Jurkat, Clone E6-1 (cell line): ENCODE results near the gene PNMA8A. TPM values are rescaled to one million over a fixed set of nuclear protein-coding genes. Genes with fewer than 3 reads are reported as not detected.
"Not testable (repeated sequence)": the region's sequence is repeated elsewhere in the genome, so short reads cannot be mapped to it uniquely, and the experiment has no call there.

ENCODE experiments used
- DNase-seq: peaks from one replicate; pipeline ENCODE4 v3.0.0-alpha.2; 2011; ENCODE audit warnings: low read depth, low spot score
- H3K4me3 ChIP-seq: 2 replicates; pipeline ENCODE4 v1.5.1; 2011; ENCODE audit warnings: mild to moderate bottlenecking, low read length, control low read depth, moderate library complexity
- polyA plus RNA-seq: library from polyadenylated mRNA; unstranded; fragments of >200 nt; gene quantifications from one replicate; pipeline ENCODE4 v1.2.1, GENCODE V29; 2012; ENCODE audit warnings: missing spikeins; ENCODE audit not compliant: insufficient read length, insufficient read depth

PNMA8A gene, protein sequence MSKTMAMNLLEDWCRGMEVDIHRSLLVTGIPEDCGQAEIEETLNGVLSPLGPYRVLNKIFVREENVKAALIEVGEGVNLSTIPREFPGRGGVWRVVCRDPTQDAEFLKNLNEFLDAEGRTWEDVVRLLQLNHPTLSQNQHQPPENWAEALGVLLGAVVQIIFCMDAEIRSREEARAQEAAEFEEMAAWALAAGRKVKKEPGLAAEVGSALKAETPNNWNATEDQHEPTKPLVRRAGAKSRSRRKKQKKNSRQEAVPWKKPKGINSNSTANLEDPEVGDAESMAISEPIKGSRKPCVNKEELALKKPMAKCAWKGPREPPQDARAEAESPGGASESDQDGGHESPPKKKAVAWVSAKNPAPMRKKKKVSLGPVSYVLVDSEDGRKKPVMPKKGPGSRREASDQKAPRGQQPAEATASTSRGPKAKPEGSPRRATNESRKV
- not detected for polyA plus RNA-seq

DNA sequence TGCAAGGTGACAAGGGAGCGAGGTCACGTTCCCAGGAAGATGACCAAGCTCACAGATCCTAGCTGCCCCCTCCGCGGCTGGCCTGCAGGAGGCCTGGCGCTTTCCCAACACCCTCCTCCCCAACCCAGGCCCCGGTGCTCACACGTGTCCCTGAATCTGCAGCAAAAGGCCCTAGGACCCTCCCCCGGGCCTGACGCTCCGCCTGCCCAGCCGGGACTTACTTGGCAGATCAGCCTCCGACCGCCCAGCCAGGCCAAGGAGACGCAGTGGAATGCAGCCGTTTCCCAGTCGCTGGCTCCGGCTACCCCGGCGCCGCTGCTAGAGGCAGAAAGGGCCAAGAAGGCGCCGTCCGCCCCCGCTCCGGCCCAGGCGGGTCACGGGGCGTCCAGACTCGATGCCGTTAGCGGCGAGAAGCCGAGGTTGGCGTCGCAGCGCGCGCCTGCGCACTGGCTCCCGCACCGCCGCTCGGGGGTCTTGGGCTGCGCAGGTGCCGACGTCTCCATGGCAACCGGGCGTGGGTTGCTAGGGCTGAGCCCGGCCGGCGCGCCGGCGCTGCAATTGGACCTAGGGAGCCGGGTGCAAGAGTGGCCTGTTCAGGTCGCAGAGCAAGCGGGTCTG lies at the start of gene PNMA8A:
PNMA8A (minus strand) TSS at position 448 of the 618 bp plus-strand sequence. CDS start 528 bp downstream, outside the sequence.
- peak within 1 kb of the TSS; percentile 65 for H3K4me3 ChIP-seq
- peak; percentile 51 for DNase-seq

DNA sequence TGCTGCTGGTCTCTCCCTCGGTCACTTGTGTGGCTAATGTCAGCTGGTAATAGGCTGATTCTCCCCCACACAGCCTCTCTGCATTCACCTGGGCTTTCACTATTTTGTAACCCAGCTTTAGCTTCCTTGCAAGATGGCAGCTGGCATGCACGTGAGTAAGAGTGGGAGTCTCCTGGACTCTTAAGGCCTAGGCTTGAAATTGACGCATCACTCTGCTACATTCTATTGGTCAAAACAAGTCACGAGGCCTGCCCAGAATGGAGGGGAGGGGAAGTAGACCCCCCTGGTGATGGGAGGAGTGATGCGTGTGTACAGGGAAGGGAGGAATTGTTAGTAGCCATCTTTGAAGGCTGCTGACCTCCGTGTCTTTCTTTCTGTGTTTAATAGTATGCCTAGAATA lies 49.3 kb upstream of the PNMA8A start:
- H3K4me3 ChIP-seq: no peak overlapping the region
- no peak for DNase-seq

DNA sequence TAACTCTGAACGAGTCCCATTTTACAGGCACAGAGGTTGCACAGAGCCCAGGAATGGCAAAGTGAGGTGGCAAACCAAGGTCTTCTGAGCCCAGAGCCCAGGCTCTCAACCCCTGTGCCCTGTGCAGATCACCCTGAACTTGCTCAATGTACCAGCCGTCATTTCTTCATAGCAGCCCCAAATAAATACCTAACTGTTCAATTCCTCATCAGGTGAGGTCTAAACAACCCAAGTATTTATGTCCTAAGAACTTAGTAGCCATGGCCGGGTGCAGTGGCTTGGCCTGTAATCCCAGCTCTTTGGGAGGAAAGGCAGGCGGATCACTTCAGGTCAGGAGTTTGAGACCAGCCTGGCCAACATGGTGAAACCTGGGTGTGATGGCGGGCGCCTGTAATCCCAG lies 46.1 kb upstream of the PNMA8A start:
- H3K4me3 ChIP-seq: no peak overlapping the region
- DNase-seq: no peak

DNA sequence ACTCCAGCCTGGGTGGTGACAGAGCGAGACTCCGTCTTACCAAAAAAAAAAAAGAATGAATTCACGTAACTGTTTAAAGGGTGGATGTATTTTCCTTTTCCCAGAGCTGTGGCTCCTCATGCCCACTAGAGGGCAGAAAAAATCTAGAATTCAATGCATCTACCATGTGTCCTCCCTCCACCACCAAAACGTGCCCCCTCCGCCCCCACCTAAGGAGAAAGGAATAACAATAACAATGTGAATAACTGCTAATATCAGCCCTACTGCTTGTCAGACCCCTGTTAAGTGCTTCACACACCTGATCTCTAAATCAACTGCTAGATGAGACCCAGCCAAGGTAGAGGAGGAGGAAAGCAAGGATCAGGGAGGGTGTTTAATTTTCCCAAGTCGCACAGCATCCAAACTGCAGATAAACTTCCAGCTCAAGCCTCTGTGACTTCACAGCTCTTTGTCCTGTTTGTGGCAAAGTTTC lies 44.6 kb upstream of the PNMA8A start:
- H3K4me3 ChIP-seq: no peak overlapping the region
- DNase-seq: peak; percentile 59

DNA sequence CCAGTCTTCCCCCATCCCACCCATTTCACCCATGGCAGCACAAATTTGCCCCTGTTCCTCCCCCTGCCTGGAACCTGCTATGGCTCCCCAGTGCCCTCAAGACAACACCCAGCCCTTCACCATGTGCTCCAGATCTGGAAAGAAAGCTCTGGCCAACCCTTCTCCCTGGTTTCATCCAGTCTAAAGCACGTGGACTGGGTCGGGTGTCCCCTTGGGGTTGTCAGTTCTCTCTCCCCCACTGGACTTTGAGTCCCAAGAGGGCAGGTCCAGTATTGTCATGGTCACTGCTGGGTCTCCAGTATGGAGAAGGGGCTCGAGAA lies 43.9 kb upstream of the PNMA8A start:
- no peak overlapping the region for H3K4me3 ChIP-seq
- no peak for DNase-seq

DNA sequence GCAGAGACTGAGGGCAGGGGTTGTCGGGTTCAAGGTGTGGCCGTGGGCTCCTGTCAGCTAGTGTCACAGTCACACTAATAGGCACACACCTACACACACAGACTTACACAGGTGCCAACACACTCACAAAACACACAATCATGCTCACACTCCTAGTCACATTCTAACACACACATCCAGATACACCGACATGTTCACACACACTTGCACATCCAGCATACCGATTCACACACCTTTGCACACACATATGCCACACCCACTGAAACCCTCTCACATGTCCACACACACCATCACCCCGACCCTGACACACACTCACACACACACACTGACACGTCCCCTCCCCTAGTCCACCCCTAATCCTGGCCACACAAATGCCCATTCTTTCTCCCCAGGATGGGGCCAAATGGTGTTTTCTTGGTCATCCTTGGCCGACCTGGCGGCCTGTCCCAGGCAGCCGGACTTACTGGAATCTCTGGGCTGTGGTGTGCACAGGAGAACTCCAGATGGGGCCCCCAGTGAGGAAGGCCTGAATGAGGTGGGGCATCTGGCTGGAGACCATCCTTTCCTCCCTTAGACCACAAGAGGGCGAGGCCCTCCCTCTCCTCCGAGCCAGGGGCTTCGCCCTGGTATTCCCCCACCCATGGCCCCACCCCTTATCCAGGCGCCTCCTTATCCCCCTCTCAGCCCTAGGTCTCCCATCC lies 43.4 kb upstream of the PNMA8A start:
- DNase-seq: no peak
- no peak overlapping the region for H3K4me3 ChIP-seq

DNA sequence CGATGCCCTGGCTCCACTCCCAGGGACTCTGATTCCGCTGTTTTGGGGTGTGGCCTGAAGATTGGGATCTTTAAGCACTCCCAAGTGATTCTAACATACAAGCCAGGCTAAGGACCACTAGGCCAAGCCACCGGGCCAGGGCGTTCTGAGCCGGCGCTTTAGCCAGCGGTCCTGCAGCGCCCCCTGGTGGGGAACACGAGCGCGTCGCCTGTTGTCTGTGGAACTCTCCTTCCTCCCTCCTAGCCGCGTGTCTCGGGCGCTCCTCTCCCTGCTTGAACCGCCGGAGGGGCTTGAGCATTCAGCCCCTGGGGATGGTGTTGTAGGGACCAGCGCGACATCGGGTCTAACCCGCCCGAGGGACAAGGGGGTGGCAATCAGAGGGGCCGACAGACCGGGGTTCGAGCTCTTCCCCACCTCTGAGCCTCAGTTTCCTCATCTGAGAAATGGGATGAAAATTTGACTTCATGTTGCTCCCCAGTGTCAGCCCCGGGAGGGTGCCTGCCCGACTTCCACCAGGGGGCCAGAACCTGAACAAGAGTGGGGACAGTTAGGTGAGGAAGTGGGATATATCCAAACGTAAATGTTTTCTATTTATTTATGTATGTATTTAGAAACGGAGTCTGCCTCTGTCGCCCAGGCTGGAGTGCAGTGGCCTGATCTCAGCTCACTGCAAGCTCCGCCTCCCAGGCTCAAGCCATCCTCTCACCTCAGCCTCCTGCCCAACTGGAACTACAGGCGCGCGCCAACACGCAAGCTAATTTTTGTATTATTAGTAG lies 42.3 kb upstream of the PNMA8A start:
- peak; percentile 52 for DNase-seq
- no peak overlapping the region for H3K4me3 ChIP-seq

DNA sequence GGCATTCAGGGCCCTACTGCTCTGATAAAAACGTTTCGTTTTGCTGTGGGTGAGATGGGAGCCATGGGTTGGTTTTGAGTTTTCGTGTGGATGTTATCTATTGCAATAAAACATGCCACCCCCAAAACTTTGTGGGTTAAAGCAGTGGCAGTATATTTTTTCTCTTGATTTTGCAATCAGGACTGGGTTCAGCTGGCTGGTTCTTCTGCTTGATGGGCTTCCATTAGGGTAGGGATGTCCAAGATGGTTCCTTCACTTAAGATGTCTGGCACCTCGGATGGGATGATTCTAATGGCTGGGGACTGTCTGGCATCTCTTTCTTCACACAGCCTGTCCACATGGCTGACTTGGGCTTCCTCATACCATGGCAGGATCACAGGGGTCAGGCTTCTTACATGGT lies 39.9 kb upstream of the PNMA8A start:
- no peak overlapping the region for H3K4me3 ChIP-seq
- DNase-seq: no peak

DNA sequence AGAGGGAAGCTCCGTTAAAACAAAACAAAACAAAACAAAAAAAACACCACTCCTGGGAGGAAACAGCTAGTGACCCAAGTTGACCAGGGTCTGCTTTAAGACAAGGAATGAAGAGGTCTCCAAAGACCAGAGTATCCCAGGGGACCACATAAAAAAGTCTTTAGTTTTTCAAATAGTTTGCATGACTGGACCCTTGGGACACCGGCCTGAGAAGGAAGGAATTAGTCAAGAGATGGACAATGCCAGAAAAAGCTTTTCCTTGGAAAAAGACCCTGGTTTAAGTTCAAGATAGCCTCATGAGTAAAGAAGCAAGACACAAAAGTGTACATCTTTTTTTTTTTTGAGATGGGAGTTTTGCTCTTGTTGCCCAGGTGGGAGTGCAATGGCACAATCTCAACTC lies 36.8 kb upstream of the PNMA8A start:
- DNase-seq: no peak
- H3K4me3 ChIP-seq: no peak overlapping the region

DNA sequence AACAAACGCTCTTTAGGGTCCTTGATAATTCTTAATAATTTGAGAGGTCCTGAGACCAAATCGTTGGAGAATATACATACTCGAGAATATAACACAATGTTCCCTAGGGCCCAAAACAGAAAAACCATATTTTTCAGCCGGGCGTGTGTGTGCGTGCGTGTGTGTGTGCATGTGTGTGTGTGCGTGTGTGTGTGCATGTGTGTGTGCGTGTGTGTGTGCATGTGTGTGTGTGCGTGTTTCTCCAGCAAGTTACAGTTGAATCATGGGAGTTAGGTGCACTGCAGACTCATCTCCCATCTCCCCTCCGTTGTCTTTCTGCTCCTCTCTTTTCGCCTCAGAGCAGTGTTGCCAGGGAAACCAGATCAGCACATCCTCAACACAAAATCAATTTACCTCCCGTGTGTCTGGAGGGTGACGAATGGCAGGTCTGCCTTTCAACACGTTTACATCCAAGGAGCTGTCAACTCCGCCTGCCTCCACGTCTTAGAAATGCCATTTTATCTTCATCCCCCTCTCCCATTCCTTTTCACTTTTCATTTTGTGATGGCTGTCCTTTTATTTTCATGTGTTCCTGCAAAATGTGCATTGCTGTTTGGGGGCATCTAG lies 32.6 kb upstream of the PNMA8A start:
- no peak overlapping the region for H3K4me3 ChIP-seq
- DNase-seq: no peak

DNA sequence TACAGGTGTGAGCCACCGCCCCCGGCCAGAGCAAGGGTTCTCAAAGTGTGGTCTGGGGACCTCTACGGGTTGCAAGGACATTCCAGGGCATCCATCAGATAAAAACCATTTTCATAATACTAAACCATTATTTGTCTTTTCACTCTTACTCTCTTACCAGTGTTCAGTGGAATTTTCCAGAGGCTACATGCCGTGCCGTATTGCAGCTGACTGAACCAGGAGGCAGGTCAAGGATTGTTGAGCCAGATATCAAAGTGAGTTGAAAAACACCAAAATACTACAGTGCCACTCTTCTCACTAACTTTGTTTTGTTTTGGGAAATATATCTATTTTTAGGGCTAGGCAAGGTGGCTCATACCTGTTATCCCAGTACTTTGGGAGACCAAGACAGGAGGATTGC lies 31.5 kb upstream of the PNMA8A start:
- H3K4me3 ChIP-seq: no peak overlapping the region
- DNase-seq: no peak

DNA sequence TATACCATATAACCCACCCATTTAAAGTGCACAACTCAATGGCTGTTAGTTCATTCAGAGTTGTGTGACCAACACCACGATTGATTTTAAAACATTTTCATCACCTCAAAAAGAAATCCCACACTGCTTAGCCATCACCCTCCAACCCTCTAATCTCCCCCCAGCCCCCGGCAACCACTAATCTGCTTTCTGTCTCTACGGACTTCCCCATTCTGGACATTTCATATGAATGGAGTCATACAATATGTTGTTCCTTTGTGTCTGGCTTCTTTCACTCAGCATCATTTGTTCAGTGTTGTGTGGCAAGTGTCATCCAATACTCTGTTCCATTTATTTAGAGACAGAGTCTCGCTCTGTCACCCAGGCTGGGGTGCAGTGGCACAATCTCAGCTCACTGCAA lies 28.3 kb upstream of the PNMA8A start:
- H3K4me3 ChIP-seq: no peak overlapping the region
- DNase-seq: no peak

DNA sequence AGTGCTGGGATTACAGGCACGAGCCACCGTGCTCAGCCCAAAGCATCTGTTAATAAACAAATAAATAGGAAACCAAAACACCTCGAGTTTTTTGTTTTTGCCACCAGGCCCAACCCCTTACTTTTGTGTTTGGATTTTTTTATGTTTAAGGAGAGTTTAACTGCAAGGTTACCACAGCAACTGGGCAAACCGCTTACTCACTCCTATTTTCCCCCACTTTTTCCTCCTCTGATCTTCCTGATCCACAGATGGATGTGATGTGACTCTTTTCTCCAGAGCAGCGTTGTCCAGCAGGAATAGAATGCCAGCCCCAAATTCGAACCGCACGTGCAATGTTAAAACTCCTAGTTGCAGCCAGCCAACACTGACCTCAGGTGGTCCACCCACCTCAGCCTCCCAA lies 26.4 kb upstream of the PNMA8A start:
- no peak for DNase-seq
- no peak overlapping the region for H3K4me3 ChIP-seq

DNA sequence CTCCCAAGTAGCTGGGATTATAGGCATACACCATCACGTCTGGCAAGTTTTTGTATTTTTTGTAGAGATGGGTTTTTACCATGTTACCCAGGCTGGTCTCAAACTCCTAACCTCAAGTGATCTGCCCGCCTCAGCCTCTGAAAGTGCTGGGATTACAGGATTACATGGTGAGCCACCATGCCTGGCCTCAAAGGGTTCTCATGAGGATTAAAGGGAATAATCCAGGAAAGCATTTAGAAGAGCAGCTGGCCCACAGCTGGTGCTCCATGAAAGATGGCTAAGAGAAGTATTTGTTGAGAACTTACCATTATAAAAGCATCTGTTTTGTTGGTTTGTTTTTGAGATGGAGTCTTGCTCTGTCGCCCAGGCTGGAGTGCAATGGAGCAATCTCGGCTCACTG lies 25.5 kb upstream of the PNMA8A start:
- not testable (repeated sequence) for H3K4me3 ChIP-seq, DNase-seq

DNA sequence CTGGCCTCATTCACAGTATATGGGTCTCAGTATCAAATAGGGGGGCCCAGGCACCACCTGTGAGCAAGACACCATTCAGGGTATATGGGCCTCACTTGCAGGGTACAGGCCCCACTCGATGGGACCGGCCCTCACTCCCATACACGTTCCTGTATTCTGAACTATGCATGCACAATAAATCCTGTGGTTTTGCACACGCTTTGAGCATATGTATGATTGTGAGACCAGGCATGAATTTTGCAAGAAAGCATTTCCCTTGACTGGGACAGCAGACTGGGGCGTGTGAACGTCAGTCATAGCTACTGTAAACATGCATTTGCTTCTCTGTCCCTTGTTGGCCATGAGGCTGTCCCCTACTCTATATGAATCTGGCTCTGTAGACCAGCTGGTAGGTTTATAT lies 24.9 kb upstream of the PNMA8A start:
- no peak overlapping the region for H3K4me3 ChIP-seq
- DNase-seq: no peak

DNA sequence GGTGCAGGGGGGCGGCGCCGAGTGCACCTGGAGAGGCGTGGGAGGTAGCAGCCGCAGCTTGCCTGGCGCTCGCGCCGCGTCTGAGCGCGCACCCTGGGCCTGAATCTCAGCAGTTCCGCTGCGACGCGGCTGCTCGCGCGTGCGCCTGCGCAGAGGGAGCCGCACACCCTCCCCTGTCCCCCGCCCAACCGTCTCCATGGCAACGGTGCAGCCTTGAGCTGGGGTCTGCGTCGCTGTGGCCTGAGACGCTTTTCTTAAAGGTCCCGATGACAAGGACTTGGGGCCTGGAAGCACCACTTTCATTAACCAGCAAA lies 24.4 kb upstream of the PNMA8A start, which contains the start of gene PNMA8B:
PNMA8B (minus strand) TSS at position 82 of the 314 bp plus-strand sequence. CDS start 402 bp downstream, outside the sequence.
- peak; percentile 59 for DNase-seq
- H3K4me3 ChIP-seq: peak within 1 kb of the TSS; percentile 33

DNA sequence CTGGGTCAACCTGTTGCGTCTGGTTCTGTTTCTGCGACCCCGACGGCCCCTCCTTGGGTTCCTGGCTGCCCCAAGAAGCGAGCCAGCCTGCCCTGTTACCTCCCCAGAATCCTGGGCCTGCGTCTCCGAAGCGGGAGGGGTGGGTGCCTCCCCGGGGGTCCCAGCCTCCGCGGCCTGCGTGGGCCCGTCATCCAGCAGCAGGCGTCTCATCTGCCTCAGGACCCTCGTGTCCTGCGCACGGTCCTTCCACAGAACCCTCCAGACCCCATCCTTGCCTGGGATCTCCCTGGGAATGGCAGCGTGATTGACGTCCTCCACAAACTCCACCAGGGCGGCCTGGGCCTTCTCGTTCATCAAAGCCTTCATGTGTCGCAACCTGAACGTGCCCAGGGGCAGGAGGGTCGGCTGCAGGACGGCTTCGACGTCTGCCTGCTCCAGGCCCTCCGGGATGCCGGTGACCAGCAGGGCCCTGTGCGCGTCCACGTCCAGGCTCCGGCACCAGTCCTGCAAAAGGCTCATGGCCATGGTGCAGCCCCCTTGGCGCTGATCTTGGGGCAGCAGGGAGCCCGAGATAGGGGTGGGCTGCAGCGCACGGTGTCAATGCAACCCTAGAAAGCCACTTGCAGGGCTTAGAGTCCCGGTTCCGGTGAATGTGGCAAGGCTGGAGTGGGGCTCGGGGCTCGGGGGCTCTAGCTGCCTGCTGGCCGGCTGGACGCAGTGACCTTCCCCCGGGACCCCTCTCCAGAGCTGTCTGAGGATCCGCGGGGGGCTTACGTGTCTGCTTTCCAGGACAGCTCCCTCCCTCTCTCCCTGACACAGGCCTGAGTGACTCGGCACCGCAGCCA lies 23.8 kb upstream of the PNMA8A start:
- DNase-seq: no peak
- peak overlapping the region; percentile 33 for H3K4me3 ChIP-seq
